Superior temporal gyrus (tissue), 1 donor: ENCODE measurements around the gene UBR7.

Experiments
- DNase-seq: peaks from one replicate; pipeline ENCODE4 v3.0.0-alpha.2; 2016; ENCODE audit errors: extremely low spot score

The UBR7 gene

GRCh38 chr14:93246534-93246933, 39.5 kb downstream of the UBR7 start:
- DNase-seq: no peak

GRCh38 chr14:93249128-93249831, 42.2 kb downstream of the UBR7 start:
- DNase-seq: no peak

DNA sequence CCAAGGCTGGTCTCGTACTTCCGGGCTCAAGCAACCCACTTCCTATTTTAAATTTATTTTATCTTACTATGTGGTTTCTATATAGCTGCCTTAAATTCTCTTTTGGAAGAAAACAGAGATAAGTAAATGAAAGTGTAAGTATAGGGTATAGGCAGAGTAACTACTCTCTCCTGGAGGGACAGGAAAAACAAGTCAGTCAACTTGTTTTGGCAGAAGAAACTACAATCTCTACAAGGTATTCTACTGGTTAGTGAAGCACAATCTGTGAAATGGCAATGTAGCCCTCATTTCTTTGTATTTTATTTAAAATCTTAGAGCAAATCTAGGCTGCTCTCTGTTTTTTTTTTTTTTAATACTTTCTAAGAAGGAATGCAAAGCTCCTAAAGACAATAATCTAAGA, 55.4 kb downstream of the UBR7 start:
- no peak for DNase-seq

GRCh38 chr14:93263416-93263815, 56.4 kb downstream of the UBR7 start:
- DNase-seq: no peak

GRCh38 chr14:93266127-93266526, 59.1 kb downstream of the UBR7 start:
- no peak for DNase-seq

GRCh38 chr14:93267149-93267711, 60.2 kb downstream of the UBR7 start:
- DNase-seq: no peak

- no peak for DNase-seq
These were observed 61.4 kb downstream of the UBR7 start for GRCh38 chr14:93268406-93268805.

DNA sequence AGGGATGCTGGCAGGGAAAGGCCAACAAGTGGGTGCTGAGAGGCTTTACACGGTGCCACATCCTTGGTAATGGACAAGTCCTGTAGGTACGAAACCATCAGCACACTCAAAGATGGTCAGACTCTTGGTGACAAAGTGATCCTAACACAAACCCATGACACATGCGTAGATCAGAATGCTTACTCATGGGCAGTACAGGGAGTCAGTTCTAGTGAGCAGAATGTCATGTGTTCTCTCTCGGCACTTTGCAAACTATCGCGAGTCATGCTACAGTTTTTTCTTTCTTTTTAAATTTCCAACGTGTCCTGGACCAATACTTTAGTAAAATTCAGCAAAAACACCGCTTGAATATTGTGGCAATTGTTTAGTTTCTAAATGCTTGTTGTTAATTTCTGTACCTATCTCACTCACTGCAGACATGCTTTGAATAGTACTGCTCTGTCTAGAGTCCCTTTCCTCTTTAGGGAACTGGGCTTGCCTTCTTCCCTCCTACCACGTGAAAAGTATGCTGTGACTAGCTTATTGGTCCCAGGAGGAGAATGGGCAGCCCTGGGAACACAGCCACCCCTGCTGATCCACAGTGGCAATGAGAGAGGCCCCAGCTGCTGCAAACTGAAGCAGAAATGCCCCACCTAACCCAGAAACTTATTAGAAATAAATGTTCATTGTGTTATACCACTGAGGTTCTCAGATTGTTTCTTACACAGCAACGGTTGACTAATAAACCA, 62.4 kb downstream of the UBR7 start:
- peak; percentile 83 for DNase-seq

DNA sequence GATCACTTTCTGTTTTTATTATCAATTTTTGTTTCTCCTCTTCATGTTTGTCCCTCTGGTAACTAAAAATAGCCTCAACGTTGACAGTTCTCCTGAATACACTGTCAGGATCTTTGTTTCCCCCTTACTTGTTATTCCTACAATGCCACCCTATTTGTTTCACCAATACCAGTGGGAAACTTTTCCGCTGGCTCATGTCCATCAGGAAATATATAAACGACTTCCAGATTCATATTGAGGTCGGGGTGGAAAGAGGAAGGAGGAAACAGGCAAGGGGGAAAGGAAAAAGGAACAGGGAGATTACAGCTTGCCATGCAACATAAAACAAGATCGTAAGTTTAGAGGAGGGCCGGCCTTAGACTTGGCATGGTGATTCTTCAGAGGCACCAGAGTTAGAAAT, 64.1 kb downstream of the UBR7 start:
- DNase-seq: no peak

DNA sequence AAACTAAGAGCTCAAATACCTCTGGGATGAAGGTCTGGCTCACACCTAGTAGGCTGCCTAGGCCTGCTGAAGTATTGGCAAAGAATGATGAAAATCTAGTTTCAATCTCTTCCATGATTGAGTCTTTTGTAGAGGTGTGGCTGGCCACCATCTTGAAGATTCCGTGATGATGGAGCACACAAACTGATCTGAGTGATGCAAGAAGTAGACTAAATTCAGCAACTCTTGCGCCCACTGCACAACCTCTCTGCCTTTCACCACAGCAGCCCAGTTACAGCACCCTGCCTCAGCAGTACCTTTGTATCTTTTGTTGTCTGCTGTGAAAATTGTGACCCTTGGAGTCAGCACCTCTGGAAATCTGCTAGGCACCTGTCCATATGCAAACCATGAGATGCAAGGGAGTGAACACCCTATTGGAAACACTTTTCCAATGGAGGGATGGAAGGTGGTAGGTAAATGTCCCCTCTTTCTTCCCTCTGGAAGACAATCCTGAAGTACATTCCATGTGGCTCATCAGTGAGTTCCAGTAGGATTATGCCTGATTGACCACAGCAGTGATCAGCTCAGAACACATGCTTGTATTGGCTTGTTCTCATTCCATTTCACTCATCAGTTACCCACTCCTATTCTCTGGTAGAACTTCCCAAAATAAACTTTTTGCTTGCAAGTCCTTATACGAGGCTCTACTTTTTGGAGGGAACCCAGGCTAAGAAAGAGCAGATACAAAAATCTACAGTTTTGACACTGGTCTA, 67.2 kb downstream of the UBR7 start:
- DNase-seq: no peak

DNA sequence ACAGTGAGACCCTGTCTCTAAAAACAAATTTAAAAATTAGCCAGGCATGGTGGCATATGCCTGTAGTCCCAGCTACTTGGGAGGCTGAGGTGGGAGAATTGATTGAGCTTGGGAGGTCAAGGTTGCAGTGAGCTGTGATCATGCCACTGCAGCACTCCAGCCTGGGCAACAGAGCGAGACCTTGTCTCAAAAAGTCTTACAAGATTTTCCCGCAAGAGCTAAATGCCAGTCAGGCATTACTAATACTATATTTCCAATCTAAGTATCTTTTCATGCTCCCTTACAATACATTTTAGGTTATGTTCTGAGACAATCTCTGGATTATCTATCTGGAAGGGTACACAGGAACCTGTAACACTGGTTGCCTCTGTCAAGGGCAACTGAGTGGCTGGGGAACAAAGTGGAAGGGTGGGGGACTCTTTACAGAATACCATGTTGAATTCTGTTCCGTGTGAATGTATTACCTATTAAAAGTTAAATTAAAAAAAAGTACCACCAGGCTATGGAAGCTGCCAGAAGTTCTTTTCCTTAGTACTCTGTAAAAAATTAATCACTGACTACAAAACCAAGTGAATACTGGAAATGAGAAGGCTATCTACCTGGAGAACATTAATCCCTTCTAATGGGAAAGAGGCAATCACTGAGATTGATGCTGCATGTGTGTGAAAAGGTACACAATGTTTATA, 69.1 kb downstream of the UBR7 start:
- no peak for DNase-seq
